SJSA1 (cell line): ENCODE results near the gene SP110. TPM values are rescaled to one million over a fixed set of nuclear protein-coding genes. Genes with fewer than 3 reads are reported as not detected.
"Not testable (repeated sequence)": the region's sequence is repeated elsewhere in the genome, so short reads cannot be mapped to it uniquely, and the experiment has no call there.

Experiments
- DNase-seq, 2 experiments: peaks; one replicate each; pipeline ENCODE4 v3.0.0-alpha.2; 2015 to 2020; ENCODE audit warnings: low spot score in 2 of 2, low read depth in 1 of 2
- H3K27ac ChIP-seq: fragments of 250-450 bp; sonication (Bioruptor Pico); 2 replicates; pipeline ENCODE4 v1.5.1; 2020; ENCODE audit warnings: mild to moderate bottlenecking, moderate library complexity
- H3K27me3 ChIP-seq: fragments of 250-450 bp; sonication (Bioruptor Pico); replicated peaks from 2 replicates; pipeline ENCODE4 v1.5.1; 2020; ENCODE audit warnings: mild to moderate bottlenecking, moderate library complexity
- H3K36me3 ChIP-seq: fragments of 250-450 bp; sonication (Bioruptor Pico); 2 replicates; pipeline ENCODE4 v1.5.1; 2020; ENCODE audit warnings: mild to moderate bottlenecking
- H3K4me1 ChIP-seq: fragments of 250-450 bp; sonication (Bioruptor Pico); replicated peaks from 2 replicates; pipeline ENCODE4 v1.6.1; 2021; ENCODE audit warnings: mild to moderate bottlenecking
- H3K4me3 ChIP-seq: fragments of 250-450 bp; sonication (Bioruptor Pico); 2 replicates; pipeline ENCODE4 v1.5.1; 2020; ENCODE audit warnings: mild to moderate bottlenecking
- H3K9me3 ChIP-seq: fragments of 250-450 bp; sonication (Bioruptor Pico); replicated peaks from 2 replicates; pipeline ENCODE4 v1.5.1; 2020; ENCODE audit warnings: mild to moderate bottlenecking
- total RNA-seq: library from RNA; depleted of rRNA; stranded (reverse); fragments of >200 nt; shearing (Covaris generic); gene quantifications from 2 replicates; pipeline ENCODE4 v1.2.3, GENCODE V29; 2014; rRNA removed

SP110 gene
- 13.1 and 13.9 TPM in 2 replicates for total RNA-seq

DNA sequence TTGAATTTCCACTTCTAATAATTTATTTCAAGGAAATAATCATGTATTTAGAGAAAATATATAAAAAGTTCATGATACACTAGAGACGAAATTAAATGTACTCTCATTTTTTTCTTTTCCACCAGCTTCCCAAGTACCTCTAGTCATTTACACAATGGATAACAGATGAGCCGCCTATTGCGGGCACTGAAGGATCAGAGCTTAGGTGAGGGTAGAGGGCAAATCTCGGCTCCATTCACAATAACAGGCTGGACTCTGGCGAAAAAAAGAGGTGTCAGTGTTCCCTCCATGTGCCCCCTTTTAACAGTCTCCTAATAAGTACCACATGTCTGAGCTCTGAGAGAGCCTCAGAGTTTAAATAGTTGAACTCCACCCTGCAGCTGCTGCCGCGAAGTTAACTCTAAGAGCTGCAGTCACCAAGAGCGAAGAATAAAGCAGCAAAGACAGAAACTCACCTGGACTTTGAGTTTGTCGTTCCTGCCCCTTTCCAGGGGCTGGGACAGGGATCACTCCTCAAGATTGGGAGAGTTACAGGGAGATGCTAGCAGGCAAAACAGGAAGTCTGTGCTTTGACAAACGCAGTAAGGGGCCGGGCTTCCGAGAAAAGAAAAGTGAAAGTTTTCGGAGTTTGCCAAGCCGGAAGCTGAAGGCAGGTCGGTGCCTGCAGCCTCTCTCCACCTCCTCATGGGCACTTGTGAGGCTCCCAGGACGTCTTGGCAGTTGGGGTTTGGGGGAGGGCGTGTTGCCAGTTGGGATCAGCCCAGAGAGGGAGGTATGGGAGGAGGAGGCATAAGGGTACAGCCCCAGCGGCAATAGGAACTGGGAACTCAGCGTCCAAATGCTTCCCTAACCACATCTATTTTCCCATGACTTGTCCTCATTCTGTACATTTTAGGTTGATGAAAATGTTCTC lies at the start of gene SP110:
Gene SP110 (minus strand): TSS at position 566 of the 913 bp plus-strand sequence. CDS start 3,057 bp downstream, outside the sequence.
- H3K27ac ChIP-seq: peak within 1 kb of the TSS; percentile 56
- H3K4me3 ChIP-seq: peak within 1 kb of the TSS; percentile 48
- peak; percentile 81 to 82 for DNase-seq
- no peaks in the 10 kb centered on the region for H3K9me3 ChIP-seq
- H3K36me3 ChIP-seq: no peaks in the 10 kb centered on the region; the same call in 1 of the 2 replicates
- H3K27me3 ChIP-seq: no peaks in the 10 kb centered on the region
- peaks cover 13% of the 10 kb centered on the region for H3K4me1 ChIP-seq

DNA sequence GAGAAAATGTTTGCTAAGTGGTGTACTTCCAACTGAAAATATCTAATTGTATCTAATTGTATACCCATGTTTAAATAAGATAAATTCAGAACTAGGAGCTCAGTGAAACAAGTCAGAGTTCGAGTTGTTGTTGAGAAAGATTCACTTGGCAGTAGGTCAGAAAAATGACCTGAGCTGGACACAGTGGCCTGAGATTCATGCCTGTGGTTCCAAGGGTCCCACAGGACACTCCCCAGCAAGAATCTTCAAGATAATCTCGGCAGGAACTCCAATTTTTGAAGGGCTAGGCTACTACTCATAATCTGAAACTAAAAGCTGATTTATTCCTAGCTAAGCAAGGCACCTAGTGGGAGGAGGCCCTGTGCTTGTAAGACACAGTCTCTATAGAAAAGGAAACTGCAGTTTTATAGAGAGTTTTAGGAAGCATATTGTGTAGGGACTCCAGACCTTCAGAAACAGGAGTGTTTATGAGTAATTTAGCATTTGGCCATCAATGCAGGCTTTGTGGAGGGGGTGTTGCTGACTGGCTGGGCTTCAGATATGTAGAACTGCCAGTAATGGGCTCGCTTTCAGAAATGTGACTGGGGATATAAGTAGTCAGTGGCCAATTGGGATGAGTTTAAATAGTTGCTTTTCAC lies 48.9 kb upstream of the SP110 start:
- no peak for DNase-seq
- Histone ChIP-seq H3K36me3 (no peaks in the 10 kb centered on the region), H3K27ac (no peak overlapping the region)

DNA sequence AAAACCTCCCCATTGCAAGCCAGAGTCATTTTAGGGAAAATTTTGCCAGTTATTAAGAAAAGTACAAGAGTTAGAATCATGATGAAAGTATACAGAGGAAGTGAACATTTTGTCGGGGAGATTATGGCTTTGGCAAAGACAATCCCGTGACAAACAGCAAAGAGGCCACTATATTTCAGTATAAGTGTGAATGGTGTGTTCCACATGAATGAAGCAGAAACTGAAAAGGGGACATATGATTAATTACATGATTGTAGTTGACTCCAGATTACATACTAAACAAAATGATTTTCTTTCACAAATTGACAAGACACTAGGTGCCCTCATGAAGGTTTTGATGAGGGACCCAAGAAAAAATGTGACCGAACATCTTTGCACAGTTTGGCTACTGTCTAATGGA lies 47.8 kb upstream of the SP110 start:
- Histone ChIP-seq H3K4me3 (no peak overlapping the region), H3K9me3 (no peaks in the 10 kb centered on the region), H3K36me3 (no peaks in the 10 kb centered on the region), H3K27me3 (no peaks in the 10 kb centered on the region), H3K27ac (no peak overlapping the region), H3K4me1 (no peaks in the 10 kb centered on the region)
- no peak for DNase-seq

More for the DNA sequence above, 48.9 kb upstream of the SP110 start:
- no peaks in the 10 kb centered on the region for H3K27me3 ChIP-seq
- no peak overlapping the region for H3K4me3 ChIP-seq
- H3K9me3 ChIP-seq: no peaks in the 10 kb centered on the region
- H3K4me1 ChIP-seq: no peaks in the 10 kb centered on the region

DNA sequence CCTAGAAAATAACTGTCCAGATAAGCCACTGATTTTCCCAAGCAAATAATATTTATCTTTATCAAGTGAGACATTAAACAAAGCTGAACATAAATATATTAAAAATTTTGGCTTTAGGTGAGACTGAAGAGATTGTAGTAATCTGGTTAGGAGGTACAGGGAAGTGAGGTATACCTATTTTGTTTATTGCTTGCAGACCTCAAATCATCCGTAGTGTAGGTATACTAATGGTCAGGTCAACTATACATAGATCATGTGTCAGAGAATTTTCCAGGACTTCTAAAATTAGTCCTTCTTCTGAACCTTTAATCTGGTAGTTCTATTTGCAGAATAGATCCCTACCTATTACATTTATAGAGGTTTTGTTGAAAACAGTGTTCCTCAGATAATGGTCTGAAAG lies 47.3 kb upstream of the SP110 start:
- no peaks in the 10 kb centered on the region for H3K9me3 ChIP-seq
- H3K36me3 ChIP-seq: no peaks in the 10 kb centered on the region
- H3K27ac ChIP-seq: no peak overlapping the region
- DNase-seq: no peak
- H3K4me3 ChIP-seq: no peak overlapping the region
- H3K27me3 ChIP-seq: no peaks in the 10 kb centered on the region
- no peaks in the 10 kb centered on the region for H3K4me1 ChIP-seq

DNA sequence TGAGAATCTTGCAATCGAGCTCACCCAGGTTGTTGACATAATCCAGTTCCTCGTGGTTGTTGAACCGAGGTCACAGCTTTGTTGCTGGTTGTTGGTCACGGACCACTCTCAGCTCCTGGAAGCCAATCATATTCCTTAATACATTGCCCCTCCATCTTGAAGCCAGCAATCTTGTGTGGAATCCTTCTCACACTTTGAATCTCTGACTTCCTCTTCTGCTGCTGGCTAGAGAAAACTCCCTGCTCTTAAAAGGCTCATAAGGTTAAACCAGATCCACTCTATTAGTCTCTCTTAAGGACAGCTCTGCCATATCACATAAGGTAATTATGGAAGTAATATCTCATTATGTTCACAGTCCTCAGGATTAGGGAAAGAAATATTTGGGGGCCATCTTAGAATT lies 46.9 kb upstream of the SP110 start:
- Histone ChIP-seq H3K27me3 (no peaks in the 10 kb centered on the region), H3K27ac (no peak overlapping the region), H3K4me1 (no peaks in the 10 kb centered on the region), H3K36me3 (no peaks in the 10 kb centered on the region), H3K4me3 (no peak overlapping the region), H3K9me3 (no peaks in the 10 kb centered on the region)
- DNase-seq: no peak

DNA sequence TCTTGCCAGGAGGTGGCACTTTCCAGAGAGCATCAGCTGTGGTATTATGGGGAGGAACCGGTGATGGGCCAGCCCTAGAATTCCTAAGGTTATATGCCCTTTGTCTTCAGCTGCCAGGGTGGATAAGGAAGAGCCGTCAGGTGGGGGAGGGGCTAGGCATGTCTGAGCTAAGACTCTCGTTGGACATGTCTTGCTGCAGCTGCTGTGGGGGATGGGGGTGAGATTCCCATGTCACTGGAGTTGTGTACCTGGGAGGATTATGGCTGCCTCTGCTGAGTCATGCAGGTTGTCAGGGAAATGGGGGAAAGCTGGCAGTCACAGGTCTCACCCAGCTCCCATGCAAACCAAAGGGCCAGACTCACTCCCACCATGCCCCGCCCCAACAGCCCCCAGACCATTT lies 45.2 kb upstream of the SP110 start:
- not testable (repeated sequence) for H3K27ac ChIP-seq, H3K27me3 ChIP-seq, H3K4me1 ChIP-seq, H3K9me3 ChIP-seq, DNase-seq, H3K36me3 ChIP-seq, H3K4me3 ChIP-seq

DNA sequence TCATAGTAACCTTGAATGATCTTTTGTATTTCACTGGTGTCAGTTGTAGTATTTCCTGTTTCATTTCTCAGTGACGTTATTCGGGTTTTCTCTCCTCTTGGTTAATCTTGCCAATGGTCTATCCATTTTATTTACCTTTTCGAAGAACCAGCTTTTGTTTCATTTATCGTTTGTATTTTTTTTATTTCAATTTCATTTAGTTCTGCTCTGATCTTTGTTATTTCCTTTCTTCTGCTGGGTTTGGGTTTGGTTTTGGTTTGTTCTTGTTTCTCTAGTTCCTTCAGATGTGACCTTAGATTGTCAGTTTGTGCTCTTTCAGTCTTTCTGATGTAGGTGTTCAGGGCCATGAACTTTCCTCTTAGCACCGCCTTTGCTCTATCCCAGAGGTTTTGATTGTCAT lies 42.5 kb upstream of the SP110 start:
- Histone ChIP-seq H3K27ac (no peak overlapping the region), H3K36me3 (no peaks in the 10 kb centered on the region; the same call in 1 of the 2 replicates), H3K27me3 (no peaks in the 10 kb centered on the region), H3K4me1 (no peaks in the 10 kb centered on the region), H3K9me3 (no peaks in the 10 kb centered on the region), H3K4me3 (no peak overlapping the region)
- DNase-seq: no peak

DNA sequence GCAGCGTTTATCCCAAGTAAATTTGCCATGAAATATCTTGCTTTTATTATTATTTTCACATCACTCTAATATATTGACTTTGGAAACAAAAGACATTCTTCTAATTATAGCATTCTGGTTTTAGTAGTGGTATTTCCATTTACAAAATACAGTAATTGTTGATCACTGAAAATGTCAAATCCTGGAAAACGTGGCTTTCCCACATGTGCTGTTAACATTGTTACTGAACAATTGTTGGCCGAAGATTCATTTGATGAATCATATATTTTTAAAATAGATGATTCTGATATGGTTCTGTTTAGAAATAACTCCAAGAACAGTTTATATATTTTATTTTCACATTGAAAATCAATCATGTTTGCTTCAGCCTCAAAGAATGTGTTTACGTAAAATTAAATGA lies 38.7 kb upstream of the SP110 start:
- Histone ChIP-seq H3K27ac (no peak overlapping the region), H3K27me3 (no peaks in the 10 kb centered on the region), H3K9me3 (no peaks in the 10 kb centered on the region), H3K36me3 (no peaks in the 10 kb centered on the region; the same call in 1 of the 2 replicates), H3K4me3 (no peak overlapping the region), H3K4me1 (no peaks in the 10 kb centered on the region)
- no peak for DNase-seq

DNA sequence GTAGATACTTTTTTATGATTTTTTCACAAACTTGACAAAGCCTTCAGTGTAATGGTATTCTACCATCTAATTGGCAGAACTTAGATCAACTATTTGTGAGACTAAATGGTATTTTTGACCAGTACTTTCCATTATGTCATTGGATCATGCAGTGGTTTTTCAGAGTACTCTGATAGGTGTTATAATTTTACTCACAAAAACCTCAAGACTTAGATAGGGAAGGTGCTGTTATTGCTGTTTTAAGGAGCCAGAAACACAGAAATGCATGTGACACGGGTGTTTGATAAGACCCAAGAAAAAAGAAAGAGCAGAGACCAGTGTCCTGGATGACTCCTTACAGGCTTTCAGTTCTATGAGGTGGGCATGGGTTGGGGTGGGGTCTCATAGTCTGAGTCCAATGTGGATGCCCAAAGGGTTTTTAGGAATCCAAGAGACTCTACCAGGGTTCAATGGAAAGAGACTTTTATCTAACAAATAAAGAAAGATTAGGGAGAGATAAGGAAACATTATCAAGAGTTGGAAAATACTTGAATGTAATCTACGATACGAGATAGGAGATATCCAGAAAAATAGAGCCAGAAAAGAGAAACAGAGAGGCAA lies 37.0 kb upstream of the SP110 start:
- Histone ChIP-seq H3K9me3 (no peaks in the 10 kb centered on the region), H3K4me1 (no peaks in the 10 kb centered on the region), H3K27me3 (no peaks in the 10 kb centered on the region), H3K27ac (no peak overlapping the region), H3K36me3 (no peaks in the 10 kb centered on the region; the same call in 1 of the 2 replicates), H3K4me3 (no peak overlapping the region)
- no peak for DNase-seq

DNA sequence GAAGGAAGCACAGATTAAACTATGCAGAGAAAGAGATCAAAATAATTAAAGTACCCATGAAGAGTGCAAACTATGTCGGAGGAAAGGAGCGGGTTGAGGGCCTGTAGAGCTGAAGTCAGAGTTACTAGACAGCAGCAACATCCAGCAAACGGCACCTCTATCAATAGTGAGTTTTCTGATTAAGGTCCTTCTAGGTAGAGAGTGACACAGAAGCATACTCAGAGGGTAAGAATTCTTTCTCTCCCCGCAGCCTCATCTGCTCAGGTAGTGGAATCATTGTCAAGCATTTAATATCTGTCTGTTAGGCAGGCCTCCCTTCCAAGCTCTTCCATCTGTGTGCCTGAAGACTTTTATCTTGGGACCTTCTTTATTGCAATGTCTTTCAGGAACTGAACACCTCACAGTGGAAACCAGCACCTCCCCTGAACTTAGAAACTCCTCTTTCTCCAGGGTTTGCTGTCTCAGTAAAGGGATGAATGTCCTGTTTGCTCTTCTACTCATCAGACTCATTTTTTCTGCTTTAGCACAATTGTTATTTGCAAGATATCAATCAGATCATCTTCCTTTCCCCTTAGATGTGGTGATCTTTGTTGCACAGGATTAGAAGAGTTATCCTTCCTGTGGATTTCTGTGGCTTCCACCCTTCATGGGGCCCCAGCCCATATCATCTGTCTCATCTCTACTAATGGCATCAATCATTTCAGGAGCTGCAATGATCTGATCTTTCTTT lies 34.5 kb upstream of the SP110 start:
- Histone ChIP-seq H3K27me3 (no peaks in the 10 kb centered on the region), H3K9me3 (no peaks in the 10 kb centered on the region), H3K36me3 (no peaks in the 10 kb centered on the region), H3K27ac (no peak overlapping the region), H3K4me1 (no peaks in the 10 kb centered on the region), H3K4me3 (no peak overlapping the region)
- no peak for DNase-seq

DNA sequence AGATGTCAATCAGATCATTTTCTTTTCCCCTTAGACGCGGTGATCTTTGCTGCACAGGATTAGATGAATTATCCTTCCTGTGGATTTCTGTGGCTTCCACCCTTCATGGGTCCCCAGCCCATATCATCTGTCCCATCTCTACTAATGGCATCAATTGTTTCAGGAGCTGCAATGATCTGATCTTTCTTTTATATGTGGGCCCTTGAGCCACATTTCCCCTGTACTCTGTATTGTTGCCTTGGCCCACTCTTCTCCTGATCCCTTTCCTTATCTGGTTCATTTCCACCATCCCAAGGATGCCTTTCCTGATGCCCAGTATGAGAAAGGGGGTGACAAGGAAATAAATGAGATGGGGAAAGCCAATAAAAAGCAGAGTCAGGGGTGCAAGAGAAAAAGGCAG lies 30.4 kb upstream of the SP110 start:
- no peak for DNase-seq
- Histone ChIP-seq H3K9me3 (no peaks in the 10 kb centered on the region; the same call in none of the 2 replicates), H3K27ac (no peak overlapping the region), H3K27me3 (no peaks in the 10 kb centered on the region), H3K4me1 (no peaks in the 10 kb centered on the region), H3K4me3 (no peak overlapping the region), H3K36me3 (no peaks in the 10 kb centered on the region)

DNA sequence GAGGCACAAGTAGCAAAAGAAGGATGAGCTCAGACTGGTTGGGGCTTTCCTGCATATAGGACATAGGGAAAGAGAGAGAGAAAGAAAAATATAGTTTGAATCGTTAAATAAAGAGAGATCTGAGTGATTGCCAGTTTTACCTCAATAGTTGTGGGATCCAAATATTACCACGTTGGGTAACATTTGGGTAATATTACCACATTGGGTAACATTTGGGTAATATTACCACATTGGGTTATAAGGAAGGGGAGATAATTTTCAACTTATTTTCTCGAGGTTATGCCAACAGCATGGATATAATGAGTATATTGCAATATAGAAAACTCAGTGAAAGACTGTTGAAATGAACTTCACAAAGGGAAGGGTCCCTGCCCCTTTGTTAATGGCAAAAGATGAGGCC lies 26.4 kb upstream of the SP110 start:
- H3K4me3 ChIP-seq: no peak overlapping the region
- DNase-seq: no peak
- H3K9me3 ChIP-seq: no peaks in the 10 kb centered on the region; the same call in none of the 2 replicates
- H3K27ac ChIP-seq: no peak overlapping the region
- 0 out of 2 replicates have a peak, but pooled peaks cover 6% of the 10 kb centered on the region for H3K27me3 ChIP-seq
- H3K36me3 ChIP-seq: no peaks in the 10 kb centered on the region
- H3K4me1 ChIP-seq: no peaks in the 10 kb centered on the region

DNA sequence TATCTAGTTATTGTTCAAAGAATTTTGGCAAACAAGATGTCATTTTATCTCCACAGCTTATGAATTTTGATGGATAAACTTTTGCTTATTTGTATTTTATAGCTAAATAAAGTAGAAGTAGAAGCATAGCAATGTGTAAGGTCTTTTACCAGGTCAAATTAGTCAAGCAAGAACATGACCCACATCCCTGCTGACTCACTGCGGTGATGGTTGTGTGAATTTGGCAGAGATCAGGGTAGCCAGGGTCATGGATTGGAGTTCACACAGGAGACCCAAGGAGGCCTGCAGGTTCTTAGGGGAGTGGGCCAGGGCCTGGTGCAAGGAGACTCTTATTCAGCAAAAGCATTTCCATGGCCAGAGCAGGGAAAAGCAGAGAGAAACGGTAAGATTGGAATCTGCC lies 24.4 kb upstream of the SP110 start:
- Histone ChIP-seq H3K27me3 (0 out of 2 replicates have a peak, but pooled peaks cover 6% of the 10 kb centered on the region), H3K4me1 (no peaks in the 10 kb centered on the region), H3K9me3 (no peaks in the 10 kb centered on the region; the same call in none of the 2 replicates), H3K27ac (no peak overlapping the region), H3K4me3 (no peak overlapping the region), H3K36me3 (no peaks in the 10 kb centered on the region)
- no peak for DNase-seq
